Glomerular visceral epithelial cell (primary cell): ENCODE data around the gene MYCBP.
"Not testable (repeated sequence)": the region's sequence is repeated elsewhere in the genome, so short reads cannot be mapped to it uniquely, and the experiment has no call there.

Experiments used
- DNase-seq: peaks from one replicate; pipeline ENCODE4 v3.0.0-alpha.2; 2016; ENCODE audit errors: extremely low spot score

MYCBP gene

GRCh38 chr1:38873027-38873969 lies at the start of gene MYCBP:
MYCBP (minus strand) TSS chr1:38873348; CDS start chr1:38873305, 43 bp downstream.
- DNase-seq: peak; percentile 97

GRCh38 chr1:38919130-38919529 lies 46.0 kb upstream of the MYCBP start:
- DNase-seq: no peak

DNA sequence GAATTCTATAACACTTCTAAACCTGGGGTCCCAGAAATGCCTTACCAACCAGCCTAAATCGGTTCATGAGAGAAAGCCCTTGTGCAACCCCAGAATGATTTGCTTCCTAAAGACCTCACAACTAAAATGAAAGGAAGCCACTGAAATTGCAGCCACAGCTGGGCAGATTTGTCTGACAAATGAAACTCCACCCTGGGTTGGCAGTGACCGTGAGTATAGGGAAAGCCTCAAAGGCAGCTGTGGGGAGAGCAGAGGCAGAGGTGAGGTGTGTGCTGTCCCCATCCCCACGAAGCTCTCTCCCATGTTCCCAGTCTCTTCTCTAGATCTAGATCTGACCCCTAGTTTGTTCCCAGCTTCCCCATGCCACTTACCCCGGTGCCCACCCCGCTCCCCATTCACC lies 45.4 kb upstream of the MYCBP start:
- DNase-seq: no peak

GRCh38 chr1:38917772-38918171 lies 44.6 kb upstream of the MYCBP start:
- DNase-seq: no peak

- DNase-seq: no peak
Measured at GRCh38 chr1:38917337-38917736, 44.2 kb upstream of the MYCBP start.

DNA sequence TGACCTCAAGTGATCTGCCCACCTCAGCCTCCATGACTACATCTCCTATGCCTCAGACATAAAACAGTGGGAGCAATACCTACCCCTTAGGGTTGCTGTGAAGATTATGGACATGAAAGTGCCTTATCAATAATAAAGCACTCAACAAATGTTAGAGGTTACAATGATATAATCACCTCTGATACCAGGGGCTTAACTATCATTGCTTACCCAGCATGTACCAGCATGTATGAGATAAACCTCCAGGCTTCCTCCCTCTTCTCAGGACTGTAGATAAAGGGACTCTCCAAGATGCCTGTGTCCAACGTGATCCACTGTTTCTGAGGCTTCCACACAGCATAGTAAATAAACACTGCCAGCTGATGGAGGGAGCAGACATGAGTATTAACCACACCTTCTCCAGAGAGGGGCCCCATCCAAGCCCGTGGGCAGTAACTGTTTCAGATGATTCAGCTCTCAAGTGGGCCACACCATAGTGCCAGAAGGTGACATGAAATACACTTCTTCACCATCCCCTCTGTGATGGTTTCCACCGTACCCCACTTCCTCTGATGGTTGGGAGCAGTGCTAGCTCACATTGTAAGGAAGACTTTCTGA lies 42.3 kb upstream of the MYCBP start:
- no peak for DNase-seq

DNA sequence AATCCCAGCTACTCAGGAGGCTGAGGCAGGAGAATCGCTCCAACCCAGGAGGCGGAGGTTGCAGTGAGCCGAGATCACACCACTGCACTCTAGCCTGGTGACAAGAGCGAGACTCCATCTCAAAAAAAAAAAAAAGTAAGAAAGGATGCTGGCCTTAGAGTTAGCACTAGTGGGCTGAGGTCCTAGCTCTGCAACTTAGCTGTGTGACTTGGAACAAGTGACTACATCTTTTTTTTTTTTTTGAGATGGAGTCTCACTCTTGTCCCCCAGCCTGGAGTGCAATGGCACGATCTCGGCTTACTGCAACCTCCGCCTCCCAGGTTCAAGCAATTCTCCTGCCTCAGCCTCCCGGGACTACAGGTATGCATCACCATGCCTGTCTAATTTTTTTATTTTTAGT lies 41.8 kb upstream of the MYCBP start:
- not testable (repeated sequence) for DNase-seq

DNA sequence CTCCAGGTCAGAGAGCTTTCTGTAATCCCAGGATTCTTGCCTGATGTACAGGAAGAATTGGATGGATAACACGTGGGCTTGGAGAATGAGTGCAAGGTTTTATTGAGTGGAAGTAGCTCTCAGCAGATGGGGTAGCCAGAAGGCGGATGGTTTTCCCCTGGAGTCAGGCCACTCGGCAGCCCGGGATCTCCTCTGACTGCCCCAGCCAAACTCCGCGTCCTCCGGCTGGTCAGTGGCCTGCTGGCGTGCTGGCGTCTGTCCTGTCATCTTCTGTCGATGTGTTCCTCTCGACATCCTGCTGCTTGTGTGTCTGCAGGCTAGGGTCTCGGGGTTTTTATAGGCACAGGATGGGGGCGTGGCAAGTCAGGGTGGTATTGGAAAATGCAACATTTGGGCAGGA lies 35.7 kb upstream of the MYCBP start:
- no peak for DNase-seq

GRCh38 chr1:38905985-38906384 lies 32.8 kb upstream of the MYCBP start:
- no peak for DNase-seq

DNA sequence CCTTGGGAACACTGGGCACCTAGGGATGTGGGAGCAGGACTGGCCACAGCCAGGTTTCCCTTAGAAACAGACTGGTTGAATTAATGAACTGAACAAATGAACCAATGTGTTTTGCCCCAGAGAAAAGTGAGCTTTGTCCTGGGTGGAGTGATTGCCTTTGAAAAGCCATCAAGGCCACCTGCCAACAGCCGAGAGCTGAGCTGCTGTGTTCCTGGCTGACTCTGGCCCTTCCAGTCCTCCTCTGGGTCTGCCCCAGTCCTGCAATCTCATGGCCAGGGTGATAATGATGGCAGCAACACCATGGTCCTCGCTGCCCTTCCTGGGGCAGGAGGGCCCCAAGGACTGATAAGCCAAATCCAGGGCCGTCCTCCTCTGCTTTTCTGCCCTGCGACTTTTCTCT lies 26.4 kb upstream of the MYCBP start:
- DNase-seq: no peak

DNA sequence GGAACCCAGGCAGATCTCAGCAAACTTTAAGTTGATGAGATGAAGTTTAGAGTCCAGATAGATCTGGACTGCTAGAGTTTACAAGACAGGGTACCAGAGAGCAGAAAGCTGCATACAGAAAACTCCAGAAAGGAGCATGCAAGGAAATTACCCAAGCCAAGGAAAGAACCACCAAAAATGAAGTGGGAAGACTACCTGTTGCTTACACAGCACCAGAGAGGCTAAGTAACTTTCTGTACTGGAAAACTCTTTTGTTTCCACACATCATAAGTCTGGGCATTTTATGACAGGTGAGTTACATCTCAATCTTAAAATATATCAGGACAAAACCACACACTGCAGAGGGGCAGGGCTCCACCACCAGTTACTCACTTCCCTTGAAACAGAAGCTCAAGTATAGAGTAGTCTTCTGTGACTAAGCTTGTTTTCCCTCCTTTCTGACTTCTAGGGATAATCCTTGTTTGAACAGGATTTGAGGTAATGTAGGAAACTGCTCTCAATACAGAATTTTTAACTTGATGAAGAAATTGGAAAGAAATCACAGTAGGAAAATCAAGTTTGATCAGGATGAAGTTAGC lies 25.6 kb upstream of the MYCBP start:
- DNase-seq: peak; percentile 12

DNA sequence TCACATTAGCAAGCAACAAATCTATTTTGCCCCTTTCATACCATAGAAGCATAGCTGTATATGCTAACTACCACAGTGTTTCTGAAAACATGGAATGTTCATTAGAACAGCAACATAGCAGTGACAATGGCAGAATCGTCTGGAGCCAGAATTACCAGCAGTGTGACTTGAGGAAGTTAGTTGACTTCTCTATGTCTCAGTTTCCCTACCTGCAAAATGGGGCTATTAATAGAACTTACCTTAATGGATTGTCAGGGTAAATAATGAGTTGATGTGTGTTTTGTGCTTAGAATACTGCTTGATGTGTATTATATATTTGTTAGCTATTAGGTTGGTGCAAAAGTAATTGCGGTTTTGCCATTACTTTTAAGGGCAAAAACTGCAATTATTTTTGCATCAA lies 23.0 kb upstream of the MYCBP start:
- DNase-seq: no peak

GRCh38 chr1:38892976-38893375 lies 19.8 kb upstream of the MYCBP start:
- no peak for DNase-seq

DNA sequence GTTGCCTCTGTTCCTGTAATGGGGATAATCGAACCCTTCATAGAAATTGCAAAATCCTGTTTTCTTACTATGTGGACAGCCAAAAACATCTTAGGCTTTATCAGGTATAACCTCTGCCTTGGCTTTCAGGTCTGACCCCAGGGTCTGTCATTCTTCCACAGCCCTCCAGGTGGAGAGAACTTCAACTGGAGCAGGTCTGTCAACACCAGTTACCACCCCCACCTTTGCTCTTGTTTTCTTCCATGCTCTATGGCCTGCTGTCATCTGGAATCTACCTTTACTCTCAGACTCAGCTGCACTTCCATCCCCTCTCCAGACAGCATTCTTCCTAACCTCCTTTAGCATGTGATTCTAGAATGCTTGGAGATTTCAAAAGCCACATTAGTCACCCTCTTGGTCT lies 18.6 kb upstream of the MYCBP start:
- peak; percentile 4 for DNase-seq

- no peak for DNase-seq
Measured at GRCh38 chr1:38889589-38889988, 16.4 kb upstream of the MYCBP start.

DNA sequence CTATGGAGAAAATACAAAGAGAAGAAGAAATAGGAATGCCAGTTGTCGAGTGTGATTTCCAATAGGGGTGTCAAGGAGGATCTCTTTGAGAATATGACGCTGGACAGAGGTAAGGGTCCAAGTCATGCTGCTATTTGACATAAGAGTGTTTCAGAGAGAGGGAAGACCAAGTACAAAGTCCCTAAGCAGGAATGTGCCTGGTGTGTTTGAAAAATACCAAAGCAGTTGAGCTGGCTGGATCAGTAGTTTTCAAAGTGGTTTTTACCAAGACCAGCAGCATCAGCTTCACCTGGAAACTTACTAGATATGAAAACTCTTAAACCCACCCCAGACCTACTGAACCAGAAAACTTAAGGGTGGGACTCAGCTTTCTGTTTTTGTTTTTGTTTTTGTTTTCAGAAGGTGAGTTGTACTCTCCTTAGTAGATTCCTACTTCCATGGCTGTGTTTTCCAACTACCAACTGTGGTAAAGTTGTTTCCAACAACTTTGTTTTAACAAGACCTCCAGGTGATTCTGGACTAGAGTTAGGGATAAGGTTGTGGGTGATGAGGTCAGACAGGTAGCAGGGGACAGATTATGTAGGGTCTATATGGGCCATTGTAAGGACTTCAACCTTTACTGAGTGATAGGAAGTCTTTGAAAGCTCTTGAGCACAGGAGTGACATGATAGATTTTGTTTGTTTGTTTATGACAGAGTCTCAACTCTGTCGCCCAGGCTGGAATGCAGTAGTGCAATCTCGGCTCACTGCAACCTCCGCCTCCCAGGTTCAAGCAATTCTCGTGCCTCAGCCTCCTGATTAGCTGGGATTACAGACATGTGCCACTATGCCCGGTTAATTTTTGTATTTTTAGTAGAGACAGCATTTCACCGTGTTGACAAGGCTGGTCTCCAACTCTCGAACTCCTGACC lies 15.5 kb upstream of the MYCBP start:
- DNase-seq: no peak

DNA sequence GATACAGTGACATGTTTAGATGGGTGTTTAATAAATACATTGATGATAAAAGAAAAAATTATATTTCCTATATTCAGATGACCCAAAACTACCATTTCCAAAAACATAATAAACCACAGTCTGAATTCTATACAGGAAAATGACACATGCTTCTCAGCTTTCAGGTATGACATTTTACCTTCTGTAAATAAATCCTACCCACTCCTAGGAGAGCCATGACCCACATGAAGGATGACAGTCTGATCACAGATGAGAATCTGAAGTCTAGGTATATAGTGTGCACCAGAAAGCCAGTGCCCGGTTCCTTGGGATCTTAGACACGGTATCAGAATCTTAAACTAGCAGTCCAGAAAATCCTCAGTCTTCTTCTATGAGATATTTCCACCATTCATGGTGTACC lies 11.9 kb upstream of the MYCBP start:
- DNase-seq: no peak

GRCh38 chr1:38881487-38881886 lies 8.3 kb upstream of the MYCBP start, which contains the start of gene GJA9:
GJA9 (minus strand) TSS chr1:38881587; CDS start chr1:38876098, 5,489 bp downstream.
- DNase-seq: no peak

GRCh38 chr1:38875811-38876210 lies 2.7 kb upstream of the MYCBP start:
- no peak for DNase-seq

DNA sequence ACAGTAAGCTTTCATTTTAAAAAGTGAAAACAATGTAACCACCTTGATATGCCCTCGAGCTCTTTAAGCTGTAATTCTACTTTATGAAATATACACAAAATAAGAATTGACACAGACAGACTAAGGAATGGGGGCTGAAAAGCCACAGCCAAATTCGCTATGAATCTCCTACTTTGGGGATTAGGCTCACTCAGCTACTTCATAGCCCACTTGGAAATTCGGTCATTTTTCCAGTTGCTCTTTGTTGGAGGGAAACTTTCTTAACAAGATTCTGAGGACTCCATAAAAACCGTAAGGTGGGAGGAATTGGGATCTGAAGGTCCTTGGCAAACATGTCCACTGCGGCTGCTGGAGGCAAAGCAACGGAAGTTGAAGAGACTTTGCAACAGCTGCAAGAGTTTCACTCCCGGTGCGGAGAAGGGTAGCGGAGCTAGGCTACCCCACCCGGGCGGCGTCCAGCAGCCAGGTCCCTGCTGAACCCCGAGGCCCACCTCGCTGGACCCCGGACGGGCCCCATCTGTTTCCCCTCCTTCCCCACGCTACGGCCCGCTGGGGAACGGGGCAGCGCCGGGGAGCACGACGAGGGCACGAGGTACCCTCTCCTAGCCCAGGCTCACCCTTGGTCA lies 634 bp downstream of the MYCBP start:
- DNase-seq: peak; percentile 5

- DNase-seq: no peak
Measured at GRCh38 chr1:38870996-38871395, 2.2 kb downstream of the MYCBP start.
